HG03045 (cell line): ENCODE measurements around the gene CHCHD6.

ENCODE experiments used
- ATAC-seq: cut with Tn5 transposase; IDR thresholded peaks from one replicate; pipeline ENCODE4 v1.9.1; 2021; ENCODE audit warnings: mild to moderate bottlenecking, moderate library complexity; ENCODE audit not compliant: unreplicated experiment

Gene CHCHD6

DNA sequence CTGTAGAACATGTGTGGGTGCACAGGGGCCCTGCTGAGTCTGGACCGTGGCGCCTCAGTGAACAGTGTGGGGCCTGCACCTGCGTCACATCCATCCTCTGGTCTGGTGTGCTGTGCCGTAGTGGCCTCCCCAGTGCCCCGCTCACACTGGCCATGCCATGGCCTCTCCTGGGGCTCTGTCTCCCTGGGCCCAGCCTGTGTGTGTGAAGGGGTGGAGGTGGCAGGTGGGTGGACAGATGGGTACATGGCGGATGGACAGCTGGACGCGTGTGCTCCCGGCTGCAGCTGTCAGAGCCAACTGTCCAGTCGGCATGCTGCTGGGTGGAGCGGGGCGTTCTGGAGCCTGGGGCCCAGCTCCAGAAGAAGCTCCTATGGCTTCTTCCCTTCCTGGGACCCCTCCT, 296.7 kb downstream of the CHCHD6 start:
- ATAC-seq, result no peak

DNA sequence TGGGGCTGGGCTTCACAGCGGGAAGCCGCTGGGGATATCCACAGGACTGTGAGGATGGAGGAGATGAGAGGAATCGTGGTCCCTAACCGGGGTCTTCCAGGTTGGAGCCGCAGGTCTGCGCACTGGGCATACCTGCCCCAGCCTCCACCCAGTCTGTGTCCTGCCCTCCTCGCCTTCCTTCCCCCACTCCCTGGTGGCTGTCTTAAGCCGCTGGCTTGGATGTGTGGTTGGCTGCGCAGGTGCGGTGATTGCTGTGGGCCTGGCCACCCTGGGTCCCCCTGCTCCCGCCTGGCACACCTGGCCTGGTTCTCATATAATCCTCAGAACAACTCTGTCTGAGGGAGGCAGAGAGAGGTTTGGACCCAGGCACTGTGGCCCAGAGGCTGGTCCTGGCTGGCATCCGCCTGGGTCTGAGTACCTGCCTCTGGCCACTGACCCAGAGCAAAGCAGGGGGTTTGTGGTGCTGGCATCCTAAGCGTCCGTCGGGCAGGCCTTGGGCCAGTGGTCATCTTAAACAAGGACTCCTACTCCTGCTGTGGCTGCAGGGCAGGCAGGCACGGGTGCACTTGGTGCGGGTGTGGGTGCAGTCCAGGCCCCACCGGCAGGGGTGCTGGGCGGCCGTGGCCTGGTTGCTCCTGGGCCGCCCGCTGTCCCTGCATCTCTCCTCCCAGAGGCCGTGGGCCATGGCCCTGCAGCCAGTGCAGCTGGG, 297.6 kb downstream of the CHCHD6 start:
- ATAC-seq, result no peak

DNA sequence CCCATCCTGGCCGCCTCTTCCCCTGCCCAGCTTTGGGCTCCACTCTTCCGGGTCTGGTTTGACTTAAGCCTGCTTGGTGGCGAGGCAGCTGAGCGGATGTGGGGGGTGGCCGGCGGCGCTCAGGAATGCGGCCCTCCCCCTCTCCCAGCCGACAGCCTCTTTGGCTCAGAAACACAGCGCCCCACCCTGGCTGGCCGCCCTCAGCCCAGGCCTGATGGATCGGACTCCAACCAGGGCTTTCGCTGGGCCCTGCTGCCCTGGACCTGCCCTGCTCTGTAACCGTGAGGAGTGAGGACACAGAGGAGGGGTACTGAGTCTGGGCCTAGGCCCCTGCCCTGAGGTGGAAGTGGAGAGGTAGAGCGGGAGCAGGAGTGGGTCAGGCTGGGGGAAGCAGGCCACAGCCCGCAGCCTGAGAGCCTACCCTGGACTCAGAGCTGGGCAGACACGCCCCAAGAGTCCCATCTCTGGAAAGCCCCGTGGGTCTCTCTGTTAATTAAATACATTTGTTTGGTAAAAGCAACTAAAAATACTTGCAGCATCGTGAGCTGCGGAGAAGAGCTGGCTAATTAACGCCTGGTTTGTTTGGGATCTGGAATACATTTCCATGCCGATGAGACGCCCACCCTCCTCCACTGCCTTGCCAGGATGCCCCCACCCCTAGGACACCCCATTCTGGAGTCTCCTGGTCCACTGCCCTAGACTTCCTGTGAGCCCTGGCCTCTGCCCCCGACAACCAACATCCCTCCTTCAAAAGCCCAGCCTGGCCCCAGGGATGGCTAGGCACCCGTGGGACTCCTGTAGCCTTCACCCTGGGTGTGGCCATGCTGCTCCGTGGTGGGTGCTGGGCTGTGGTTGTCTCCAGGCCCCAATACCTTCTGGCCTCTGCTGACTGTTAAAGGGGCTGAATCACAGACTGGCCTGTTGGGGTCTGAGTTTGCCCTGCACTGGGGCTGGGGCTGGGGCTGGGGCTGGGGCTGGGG, 298.4 kb downstream of the CHCHD6 start:
- no peak for ATAC-seq

DNA sequence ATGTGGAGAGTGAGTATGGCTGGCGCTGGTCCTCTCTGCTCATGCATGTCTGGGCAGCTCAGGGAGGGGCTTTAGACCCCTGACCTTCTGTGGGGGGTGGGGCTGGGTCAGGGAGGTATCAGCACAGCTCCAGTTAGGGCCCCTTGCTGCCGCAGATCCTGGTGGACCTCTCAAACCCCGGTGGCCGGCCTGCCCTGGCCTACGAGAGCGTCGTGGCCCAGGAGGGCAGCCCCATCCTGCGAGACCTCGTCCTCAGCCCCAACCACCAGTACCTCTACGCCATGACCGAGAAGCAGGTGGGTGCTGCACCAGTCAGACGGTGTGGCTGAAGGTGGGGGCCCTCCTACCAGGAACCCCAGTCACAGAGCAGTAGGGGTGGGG, 299.1 kb downstream of the CHCHD6 start:
- ATAC-seq, result no peak

DNA sequence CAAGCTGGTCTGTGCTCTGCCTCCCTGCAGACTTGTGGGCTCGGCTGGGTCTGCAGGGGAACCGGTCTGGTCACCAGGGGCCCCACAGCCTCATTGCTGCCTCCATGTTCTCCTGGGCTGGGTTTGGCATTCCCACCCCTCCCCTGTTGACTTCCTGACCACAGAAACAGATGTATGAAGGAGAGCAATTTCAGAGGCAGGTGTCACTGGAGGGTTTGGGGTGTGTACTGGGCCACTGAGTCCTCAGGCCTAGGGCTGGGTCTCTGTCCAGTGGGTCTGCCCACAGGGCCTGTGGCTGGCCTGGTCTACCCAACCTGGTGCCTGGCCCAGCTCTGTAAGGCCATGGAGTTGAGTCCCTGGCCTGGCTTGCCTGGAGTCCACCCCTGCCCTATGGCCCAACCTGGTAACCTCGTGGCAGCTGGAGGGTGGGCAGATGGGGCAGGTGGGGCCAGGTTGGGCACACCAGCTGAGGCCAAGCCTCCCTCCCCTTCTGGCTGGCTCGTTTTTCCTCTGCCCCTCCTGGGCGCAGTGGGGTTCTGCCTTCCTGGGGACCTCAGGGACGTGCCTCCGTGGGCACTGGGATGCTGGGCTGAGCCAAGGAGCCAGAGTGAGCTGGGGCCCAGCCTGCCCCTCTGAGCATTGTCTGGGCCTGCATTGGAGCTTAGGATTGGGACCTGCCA, 299.7 kb downstream of the CHCHD6 start:
- no peak for ATAC-seq

DNA sequence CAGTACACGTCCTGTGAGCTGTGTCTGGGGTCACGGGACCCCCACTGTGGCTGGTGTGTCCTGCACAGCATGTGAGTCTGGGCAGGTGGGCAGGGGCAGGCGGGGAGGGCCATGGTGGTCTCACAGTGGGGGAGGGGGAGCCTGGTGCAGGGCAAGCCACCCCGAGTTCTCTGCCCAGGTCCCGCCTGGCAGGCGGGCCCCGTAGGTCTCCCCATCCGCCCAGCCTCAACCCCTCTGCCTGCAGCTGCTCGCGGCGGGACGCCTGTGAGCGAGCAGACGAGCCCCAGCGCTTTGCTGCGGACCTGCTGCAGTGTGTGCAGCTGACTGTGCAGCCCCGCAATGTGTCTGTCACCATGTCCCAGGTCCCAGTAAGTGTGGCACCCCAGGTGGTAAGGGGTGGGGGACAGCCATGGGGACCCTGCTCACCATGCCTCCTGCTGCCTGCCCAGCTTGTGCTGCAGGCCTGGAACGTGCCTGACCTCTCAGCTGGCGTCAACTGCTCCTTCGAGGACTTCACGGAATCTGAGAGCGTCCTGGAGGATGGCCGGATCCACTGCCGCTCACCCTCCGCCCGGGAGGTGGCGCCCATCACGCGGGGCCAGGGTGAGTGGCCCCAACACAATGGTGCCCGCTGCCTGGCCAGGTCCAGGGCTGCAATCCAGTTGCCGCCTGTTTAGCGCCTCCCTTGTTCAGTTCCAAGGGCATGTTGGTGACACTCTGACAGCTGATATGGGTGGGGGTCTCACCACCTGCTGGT, 300.8 kb downstream of the CHCHD6 start:
- ATAC-seq, result no peak

DNA sequence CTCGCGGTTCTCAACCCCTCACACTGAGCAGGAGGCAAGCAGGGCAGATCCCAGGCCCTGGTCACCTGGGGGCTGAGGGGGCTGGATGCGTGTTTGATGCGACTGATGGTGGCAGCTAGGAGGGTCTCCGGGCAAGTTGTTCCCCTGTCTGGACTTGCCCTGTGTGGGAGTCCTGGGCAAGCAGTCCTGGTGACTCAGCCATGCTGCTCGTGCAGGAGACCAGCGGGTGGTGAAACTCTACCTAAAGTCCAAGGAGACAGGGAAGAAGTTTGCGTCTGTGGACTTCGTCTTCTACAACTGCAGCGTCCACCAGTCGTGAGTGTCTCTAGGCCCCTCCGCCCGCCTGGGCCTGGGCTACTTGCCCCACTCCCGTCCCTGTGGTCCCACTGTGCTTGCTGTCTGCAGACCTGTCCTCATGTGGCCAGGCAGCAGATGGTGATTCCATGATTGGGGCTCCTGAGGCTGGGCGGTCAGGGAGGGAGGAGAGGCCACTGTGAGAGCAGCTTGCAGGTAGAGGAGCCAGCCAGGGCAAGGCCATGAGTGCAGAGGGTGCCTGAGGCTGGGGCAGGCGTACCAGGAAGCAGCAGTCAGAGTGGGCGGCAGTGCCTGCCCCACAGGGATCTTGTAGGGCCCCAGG, 301.9 kb downstream of the CHCHD6 start:
- ATAC-seq, result no peak

DNA sequence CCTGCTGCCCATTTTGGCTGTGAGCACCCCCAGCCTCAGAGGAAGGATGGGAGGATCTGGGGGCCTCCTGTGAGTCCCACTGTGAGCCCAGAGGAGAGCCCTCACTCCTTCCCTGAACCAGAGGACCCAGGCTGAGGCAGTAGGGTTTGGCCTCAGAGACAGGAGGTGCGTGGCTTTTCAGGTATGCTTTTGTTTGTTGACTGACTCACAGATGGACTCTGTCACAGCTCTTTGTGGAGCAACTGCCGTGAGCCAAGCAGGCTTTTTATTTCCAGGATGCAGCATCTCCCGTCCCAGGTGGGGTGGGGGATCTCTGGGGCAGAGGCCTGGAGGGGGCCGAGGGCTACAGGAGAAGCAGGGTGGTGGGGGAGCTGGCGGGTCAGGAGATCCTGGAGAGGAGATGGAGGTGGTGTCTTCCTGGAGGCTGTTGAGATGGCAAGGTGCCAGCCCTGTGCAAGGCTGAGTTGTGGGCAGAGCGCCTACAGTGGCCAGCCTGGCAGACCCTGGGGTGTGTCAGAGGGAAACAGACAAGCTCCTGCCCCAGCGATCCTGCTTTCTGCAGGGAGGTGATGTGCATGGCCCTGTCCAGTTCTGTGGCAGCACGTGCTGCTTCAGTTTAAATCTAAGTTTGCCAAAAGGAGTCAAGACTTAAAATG, 302.9 kb downstream of the CHCHD6 start:
- ATAC-seq, result no peak

DNA sequence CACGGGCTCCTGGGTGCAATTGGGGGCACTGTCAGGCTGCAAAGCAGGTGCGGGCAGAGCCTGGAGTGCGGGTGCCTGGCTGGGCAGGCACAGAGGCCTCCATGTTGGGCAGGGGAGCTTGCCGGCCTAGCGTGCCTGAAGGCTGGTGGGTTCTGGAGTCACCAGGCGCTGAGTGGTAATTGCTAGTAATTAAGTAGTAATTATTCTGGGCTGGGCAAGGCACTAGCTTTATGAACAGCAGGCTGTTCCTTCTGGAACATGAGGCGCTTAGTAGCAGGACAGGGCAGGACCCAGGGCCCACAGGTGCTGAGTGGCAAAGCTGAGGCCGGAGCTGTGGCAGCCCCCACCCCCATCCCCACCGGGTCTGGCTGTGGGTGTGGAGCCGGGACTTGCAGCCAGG, 304.2 kb downstream of the CHCHD6 start:
- ATAC-seq, result no peak

DNA sequence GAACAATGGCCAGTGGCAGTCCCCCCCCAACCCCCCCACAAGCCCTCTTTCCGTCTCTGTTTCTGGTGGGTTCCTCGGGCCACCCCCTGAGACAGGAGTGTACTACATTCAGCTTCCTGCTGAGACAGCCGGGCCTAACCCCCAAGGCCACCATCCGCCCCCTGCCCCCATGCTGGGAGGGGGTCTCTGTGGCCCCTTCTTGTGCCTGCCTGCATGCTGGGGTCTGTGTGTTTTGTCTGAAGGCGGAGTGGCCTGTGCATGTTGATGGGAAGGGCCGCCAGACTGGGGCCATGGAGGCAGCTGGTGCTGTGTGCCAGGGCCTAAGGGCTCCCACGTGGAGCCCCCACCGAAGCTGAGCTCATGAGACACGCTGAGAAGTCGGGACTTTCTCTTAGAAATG, 305.5 kb downstream of the CHCHD6 start:
- no peak for ATAC-seq
